H7 (cell line): ENCODE data around the gene C18orf32. TPM values are rescaled to one million over a fixed set of nuclear protein-coding genes. Genes with fewer than 3 reads are reported as not detected.

ENCODE experiments used
- DNase-seq: peaks from one replicate; pipeline ENCODE4 v3.0.0; 2012
- H3K27me3 ChIP-seq: 2 replicates; pipeline ENCODE4 v1.6.0; 2011; ENCODE audit warnings: mild to moderate bottlenecking, low read length; ENCODE audit not compliant: control insufficient read depth, insufficient read depth
- H3K36me3 ChIP-seq: replicated peaks from 2 replicates; pipeline ENCODE4 v1.5.1; 2011; ENCODE audit warnings: low read length; ENCODE audit not compliant: control insufficient read depth, insufficient read depth
- H3K4me3 ChIP-seq: 2 replicates; pipeline ENCODE4 v1.5.1; 2011; ENCODE audit warnings: low read depth, mild to moderate bottlenecking, control low read depth, low read length, moderate library complexity; ENCODE audit not compliant: insufficient read depth
- total RNA-seq: library from RNA; depleted of rRNA; stranded (reverse); fragments of >200 nt; shearing (Covaris generic); gene quantifications from 2 replicates; pipeline ENCODE4 v1.2.3, GENCODE V29; 2014; rRNA removed

C18orf32 gene
- total RNA-seq, 1 experiment from 2014 or later, result 21.0 TPM

DNA sequence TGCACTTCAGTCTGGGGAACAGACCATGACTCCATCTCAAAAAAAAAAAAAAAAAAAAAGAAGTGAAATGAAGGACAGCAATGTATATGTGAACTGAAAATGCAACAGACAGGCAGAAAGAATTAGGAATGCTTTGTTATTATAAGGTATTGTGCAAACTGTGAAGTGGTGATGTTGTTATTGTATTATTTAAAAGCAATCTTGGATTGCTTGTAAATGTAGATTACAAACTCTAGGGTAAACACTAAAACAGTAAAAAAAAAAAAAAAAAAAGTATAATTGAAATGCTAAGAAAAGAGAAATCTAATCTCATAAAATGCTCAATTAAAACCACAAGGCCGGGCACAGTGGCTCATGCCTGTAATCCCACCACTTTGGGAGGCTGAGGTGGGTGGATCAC, 51.9 kb downstream of the C18orf32 start:
- DNase-seq, result no peak

DNA sequence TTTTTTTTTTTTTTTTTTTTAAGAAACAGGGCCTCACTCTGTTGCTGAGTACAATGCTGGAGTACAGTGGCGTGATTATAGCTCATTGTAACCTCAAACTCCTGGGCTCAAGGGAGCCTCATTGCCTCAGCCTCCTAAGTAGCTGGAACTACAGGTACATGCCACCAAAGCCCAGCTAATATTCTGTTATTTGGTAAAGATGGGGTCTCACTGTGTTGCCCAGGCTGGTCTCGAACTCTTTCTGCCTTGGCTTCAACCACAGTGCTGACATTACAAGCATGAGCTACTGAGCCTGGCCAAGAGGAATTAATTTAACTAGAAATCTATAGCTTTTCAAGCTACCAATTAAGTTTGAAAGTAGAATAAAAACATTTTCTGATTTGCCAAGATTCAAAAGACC, 54.4 kb downstream of the C18orf32 start:
- no peak for DNase-seq
- H3K27me3 ChIP-seq, result no peaks in the 10 kb centered on the region
- no peaks in the 10 kb centered on the region for H3K36me3 ChIP-seq
- no peak overlapping the region for H3K4me3 ChIP-seq

More for the DNA sequence above, 51.9 kb downstream of the C18orf32 start:
- H3K4me3 ChIP-seq, result no peak overlapping the region
- no peaks in the 10 kb centered on the region for H3K36me3 ChIP-seq
- H3K27me3 ChIP-seq, result no peaks in the 10 kb centered on the region

DNA sequence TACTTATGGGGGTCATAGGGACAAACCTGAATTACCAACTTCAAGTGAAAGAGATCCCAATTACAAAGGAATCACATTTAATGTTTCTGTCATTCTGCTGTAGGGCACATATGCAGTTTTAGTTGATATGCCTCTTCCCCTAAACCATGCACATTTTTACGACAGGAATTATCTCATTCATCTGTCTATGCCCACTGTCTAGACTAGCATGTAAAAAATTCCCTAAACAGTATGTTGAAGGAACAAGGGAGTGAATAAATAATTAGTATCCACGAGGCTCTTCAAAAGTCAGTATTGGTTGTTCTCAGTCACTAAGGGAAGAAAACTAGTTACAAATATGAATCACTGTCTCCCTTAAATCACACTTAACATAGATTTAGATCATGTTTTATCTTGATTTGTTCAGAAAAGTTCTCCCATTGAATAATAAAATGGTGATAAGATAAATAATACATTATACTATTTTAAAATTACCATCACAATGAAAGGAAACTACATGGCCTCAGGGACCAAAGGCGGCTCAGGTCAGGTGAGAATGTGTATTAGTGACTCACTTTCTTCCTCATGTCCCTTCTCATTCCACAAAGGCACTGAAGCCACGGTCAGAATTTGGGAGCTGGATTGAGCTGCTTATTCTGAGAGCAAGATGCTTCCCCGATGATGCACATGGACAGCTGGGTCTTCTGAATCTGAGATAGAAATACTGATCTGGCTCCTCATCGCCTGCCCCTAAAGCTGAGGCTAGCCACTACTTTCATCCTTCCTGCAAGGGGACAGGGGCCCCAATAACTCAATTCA, 55.7 kb downstream of the C18orf32 start:
- H3K4me3 ChIP-seq, result no peak overlapping the region
- no peaks in the 10 kb centered on the region for H3K27me3 ChIP-seq
- no peaks in the 10 kb centered on the region for H3K36me3 ChIP-seq
- no peak for DNase-seq

Other genes starting within 250 kb of the C18orf32 start
- 62.5 and 66.6 TPM in 2 replicates for gene DYM, start 26.6 kb downstream of the C18orf32 start, total RNA-seq
- 2,373 and 3,387 TPM in 2 replicates for gene RPL17, start 5.2 kb upstream of the C18orf32 start, total RNA-seq
- 5.5 and 7.2 TPM in 2 replicates for gene LIPG, start 74.8 kb upstream of the C18orf32 start, total RNA-seq